Measurements from ENCODE around the gene OTOGL.

GRCh38 chr12:80120994-80121393 lies 21.7 kb downstream of the OTOGL start:
- TF ChIP-seq, protein P1, sequence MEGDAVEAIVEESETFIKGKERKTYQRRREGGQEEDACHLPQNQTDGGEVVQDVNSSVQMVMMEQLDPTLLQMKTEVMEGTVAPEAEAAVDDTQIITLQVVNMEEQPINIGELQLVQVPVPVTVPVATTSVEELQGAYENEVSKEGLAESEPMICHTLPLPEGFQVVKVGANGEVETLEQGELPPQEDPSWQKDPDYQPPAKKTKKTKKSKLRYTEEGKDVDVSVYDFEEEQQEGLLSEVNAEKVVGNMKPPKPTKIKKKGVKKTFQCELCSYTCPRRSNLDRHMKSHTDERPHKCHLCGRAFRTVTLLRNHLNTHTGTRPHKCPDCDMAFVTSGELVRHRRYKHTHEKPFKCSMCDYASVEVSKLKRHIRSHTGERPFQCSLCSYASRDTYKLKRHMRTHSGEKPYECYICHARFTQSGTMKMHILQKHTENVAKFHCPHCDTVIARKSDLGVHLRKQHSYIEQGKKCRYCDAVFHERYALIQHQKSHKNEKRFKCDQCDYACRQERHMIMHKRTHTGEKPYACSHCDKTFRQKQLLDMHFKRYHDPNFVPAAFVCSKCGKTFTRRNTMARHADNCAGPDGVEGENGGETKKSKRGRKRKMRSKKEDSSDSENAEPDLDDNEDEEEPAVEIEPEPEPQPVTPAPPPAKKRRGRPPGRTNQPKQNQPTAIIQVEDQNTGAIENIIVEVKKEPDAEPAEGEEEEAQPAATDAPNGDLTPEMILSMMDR (conservative IDR thresholded peaks at IDR 0.05): no peak
- no peak for TF ChIP-seq EZH2 (IDR thresholded peaks at IDR 0.05; ENCODE audit: low read depth)
